GM18907 (cell line): ENCODE data around the gene ELANE.

Experiments used
- ATAC-seq: cut with Tn5 transposase; IDR thresholded peaks from one replicate; pipeline ENCODE4 v1.9.1; 2021; ENCODE audit warnings: mild to moderate bottlenecking, moderate library complexity; ENCODE audit not compliant: unreplicated experiment

The ELANE gene

GRCh38 chr19:852136-853013, at the start of gene ELANE:
ELANE (plus strand) TSS chr19:852303; CDS start chr19:852329, 26 bp downstream.
- ATAC-seq, result no peak

DNA sequence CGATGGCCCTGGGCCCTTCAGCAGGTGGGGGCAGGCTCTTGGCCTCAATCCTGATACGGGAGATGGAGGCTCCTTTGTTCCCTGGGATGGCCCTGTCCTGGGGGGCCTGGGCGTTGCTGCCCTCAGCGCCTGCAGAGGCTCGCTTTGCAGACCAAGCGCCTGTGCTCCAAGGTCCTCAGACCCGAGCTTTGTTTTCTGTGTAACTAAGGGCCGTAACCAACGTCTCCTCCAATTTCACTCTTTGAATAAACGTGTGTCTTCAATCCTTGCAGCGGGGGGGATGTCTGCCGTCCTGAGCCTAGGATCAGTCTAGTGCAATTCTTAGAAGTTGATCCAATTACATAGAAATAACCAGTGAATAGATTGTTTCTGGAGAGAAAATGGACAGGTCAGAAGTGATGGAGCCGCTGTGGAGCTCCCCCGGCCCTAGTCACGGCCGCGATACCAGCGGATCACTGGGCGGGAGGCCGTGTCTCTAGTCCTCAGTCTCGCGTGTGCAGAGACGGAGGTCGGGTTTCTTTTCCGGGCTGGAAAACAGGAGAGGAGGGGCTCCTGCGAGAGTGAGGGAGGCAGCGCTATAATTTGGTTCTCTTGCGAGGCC, 49.5 kb upstream of the ELANE start:
- no peak for ATAC-seq

GRCh38 chr19:803099-803561, 49.0 kb upstream of the ELANE start:
- no peak for ATAC-seq

DNA sequence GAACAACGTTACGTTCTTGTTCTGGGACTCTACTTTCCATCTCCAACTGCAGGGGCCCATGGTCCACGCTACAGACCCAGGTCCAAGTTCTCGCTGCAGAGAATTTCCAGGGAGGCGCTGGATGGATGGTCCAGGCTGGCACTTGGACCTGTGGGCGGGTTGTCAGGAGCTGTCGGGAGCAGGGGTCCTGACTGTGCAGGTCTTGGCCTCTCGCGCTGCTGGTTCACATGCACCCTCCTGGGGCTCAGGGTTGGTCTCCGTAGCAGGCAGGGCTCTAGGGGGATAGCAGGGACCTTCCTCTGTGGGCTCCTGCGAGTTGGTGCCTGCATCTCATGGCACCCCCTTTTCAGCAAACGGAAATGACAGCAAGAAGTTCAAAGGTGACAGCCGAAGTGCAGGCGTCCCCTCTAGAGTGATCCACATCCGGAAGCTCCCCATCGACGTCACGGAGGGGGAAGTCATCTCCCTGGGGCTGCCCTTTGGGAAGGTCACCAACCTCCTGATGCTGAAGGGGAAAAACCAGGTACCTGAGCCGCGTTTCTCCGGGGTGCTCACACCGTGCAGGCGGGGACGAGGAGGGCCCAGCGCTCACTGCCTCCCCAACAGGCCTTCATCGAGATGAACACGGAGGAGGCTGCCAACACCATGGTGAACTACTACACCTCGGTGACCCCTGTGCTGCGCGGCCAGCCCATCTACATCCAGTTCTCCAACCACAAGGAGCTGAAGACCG, 48.3 kb upstream of the ELANE start:
- ATAC-seq, result no peak

DNA sequence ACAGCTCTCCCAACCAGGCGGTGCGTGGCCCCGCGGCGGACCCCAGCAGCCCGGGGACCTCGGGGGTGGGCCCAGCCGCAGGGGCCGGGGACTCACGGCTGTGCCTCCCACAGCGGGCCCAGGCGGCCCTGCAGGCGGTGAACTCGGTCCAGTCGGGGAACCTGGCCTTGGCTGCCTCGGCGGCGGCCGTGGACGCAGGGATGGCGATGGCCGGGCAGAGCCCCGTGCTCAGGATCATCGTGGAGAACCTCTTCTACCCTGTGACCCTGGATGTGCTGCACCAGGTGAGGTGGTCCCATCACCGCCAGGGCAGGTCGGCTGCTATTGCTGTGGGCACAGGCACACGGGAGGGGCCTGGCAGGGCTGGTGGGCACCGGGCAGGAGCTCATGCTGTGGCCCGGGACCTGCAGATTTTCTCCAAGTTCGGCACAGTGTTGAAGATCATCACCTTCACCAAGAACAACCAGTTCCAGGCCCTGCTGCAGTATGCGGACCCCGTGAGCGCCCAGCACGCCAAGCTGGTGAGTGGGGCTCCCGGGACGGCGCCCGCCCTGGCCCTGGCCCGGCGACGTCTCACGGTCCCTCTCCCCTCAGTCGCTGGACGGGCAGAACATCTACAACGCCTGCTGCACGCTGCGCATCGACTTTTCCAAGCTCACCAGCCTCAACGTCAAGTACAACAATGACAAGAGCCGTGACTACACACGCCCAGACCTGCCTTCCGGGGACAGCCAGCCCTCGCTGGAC, 47.5 kb upstream of the ELANE start:
- ATAC-seq, result no peak

- ATAC-seq, result no peak
These were observed 46.9 kb upstream of the ELANE start for GRCh38 chr19:805166-805551.

- ATAC-seq, result no peak
These were observed 46.2 kb upstream of the ELANE start for GRCh38 chr19:805600-806550.

DNA sequence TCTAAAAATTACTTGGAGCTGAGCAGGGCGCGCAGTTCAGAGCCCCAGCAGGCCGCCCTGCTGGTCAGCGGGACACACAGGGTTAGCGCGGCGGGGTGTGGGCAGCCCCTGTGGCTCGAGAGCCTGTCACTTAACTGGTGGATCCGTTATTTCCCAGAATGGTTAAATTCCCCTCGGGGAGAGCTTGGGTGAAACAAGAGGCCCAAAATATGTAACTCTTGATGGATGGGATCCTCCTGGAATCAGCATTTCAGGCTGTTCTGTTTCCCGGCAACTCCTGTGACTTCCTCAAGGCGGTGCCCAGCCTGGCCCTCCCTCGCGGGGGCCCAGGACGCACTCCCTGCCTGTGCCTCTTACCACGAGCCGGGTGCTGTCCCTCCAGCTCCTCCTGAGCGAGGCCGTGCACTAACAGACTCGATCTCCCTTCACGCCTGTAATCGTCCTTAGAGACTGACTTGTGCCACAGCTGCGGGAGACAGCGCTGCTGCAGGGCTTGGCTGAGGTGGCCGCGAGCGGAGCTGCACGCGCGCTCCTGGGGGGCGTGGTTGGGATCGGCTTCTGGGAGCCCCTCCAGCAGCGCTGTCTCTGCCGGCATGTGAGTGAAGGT, 45.2 kb upstream of the ELANE start:
- ATAC-seq, result no peak

- no peak for ATAC-seq
These were observed 44.3 kb upstream of the ELANE start for GRCh38 chr19:807627-808422.

DNA sequence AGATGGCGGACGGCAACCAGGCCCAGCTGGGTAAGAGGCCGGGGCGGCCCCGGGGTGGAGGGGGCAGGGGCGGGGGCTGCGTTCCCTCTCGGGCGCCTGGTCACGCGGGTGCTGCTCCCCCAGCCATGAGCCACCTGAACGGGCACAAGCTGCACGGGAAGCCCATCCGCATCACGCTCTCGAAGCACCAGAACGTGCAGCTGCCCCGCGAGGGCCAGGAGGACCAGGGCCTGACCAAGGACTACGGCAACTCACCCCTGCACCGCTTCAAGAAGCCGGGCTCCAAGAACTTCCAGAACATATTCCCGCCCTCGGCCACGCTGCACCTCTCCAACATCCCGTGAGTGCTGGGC, 43.7 kb upstream of the ELANE start:
- no peak for ATAC-seq

DNA sequence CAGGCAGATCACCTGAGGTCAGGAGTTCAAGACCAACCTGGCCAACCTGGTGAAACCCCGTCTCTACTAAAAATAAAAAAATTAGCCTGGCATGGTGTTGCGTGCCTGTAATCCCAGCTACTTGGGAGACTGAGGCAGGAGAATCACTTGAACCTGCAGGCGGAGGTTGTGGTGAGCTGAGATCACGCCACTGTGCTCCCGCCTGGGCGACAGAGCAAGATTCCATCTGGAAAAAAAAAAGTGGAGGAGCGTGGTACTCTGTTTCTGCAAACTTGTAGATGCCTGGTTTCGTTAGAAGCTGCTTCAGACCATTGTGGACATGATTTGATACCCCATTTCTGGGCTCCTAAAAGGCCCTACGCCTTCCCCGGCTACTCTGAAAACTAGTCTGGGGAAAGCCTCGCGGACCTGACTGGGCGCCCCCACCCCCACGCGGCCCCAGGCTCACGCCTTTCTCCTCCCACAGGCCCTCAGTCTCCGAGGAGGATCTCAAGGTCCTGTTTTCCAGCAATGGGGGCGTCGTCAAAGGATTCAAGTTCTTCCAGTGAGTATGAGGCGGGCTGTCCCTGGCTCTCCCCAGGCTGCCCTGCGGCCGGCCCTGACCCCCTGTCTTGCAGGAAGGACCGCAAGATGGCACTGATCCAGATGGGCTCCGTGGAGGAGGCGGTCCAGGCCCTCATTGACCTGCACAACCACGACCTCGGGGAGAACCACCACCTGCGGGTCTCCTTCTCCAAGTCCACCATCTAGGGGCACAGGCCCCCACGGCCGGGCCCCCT, 41.8 kb upstream of the ELANE start:
- ATAC-seq, result no peak

GRCh38 chr19:810883-811489, 41.1 kb upstream of the ELANE start:
- no peak for ATAC-seq

- no peak for ATAC-seq
These were observed 40.5 kb upstream of the ELANE start for GRCh38 chr19:811506-812048.

- ATAC-seq, result no peak
These were observed 39.9 kb upstream of the ELANE start for GRCh38 chr19:812049-812746.

GRCh38 chr19:812747-813218, 39.3 kb upstream of the ELANE start:
- no peak for ATAC-seq
